WTC11 (cell line): Measurements from ENCODE around the gene GRIK2.

ENCODE experiments used
- AFF4 ChIP-seq: sonication (generic); formaldehyde crosslinking; IDR thresholded peaks from 2 replicates; pipeline ENCODE4 v1.8.1; 2023; ENCODE audit warnings: mild to moderate bottlenecking, missing genetic modification reagents, borderline replicate concordance
- ATF1 ChIP-seq: sonication (generic); formaldehyde crosslinking; IDR thresholded peaks from 2 replicates; pipeline ENCODE4 v1.8.1; 2023; ENCODE audit warnings: mild to moderate bottlenecking, moderate library complexity, missing genetic modification reagents
- CBFB ChIP-seq: sonication (generic); formaldehyde crosslinking; IDR thresholded peaks from 2 replicates; pipeline ENCODE4 v1.8.1; 2022; ENCODE audit warnings: mild to moderate bottlenecking, low read depth, missing genetic modification reagents
- CTCF ChIP-seq: fragments of 200-600 bp; IDR thresholded peaks from 2 replicates; pipeline ENCODE4 v1.8.0; 2022; ENCODE audit warnings: antibody characterized with exemption
- ETV6 ChIP-seq: sonication (generic); formaldehyde crosslinking; IDR thresholded peaks from 2 replicates; pipeline ENCODE4 v1.8.1; 2022; ENCODE audit warnings: mild to moderate bottlenecking, missing genetic modification reagents
- GTF2I ChIP-seq: fragments of 250-450 bp; sonication (Bioruptor Pico); conservative IDR thresholded peaks from 2 replicates; pipeline ENCODE4 v1.4.0; 2021; ENCODE audit warnings: mild to moderate bottlenecking
- NFYB ChIP-seq: sonication (generic); formaldehyde crosslinking; conservative IDR thresholded peaks from 2 replicates; pipeline ENCODE4 v1.8.0; 2022; ENCODE audit warnings: low read depth, missing genetic modification reagents
- TF ChIP-seq, protein P1 (sequence below): sonication (generic); formaldehyde crosslinking; conservative IDR thresholded peaks from 2 replicates; pipeline ENCODE4 v1.8.1; 2022; ENCODE audit warnings: mild to moderate bottlenecking, missing genetic modification reagents

DNA sequence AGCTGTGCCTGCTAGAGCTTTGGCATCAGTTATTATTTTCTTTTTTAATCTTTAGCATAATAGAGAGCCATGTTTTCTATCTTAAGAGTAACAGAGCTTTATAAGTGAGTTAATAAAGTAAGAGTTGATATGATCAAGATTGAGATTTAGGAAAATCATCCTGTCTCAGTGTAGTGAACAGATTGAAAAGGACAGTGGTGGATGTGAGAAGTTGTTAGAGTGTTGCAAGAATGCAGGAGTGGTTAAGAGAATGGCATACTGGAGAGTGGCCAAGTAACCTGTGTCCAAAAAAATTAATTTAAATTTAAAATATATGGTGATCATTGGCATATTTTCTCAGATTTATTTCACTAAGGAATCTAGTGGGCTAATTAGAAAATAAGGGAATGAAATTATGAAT, 629.3 kb downstream of the GRIK2 start:
- no peak for TF ChIP-seq CBFB
- TF ChIP-seq AFF4 = no peak
- TF ChIP-seq ATF1 (CRISPR knock-in tag) = no peak
- no peak for TF ChIP-seq CTCF
- no peak for TF ChIP-seq GTF2I (CRISPR knock-in tag)
- TF ChIP-seq NFYB (CRISPR knock-in tag) = no peak
- TF ChIP-seq, protein P1, sequence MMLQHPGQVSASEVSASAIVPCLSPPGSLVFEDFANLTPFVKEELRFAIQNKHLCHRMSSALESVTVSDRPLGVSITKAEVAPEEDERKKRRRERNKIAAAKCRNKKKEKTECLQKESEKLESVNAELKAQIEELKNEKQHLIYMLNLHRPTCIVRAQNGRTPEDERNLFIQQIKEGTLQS (CRISPR knock-in tag) = no peak
- no peak for TF ChIP-seq ETV6
